H7 (cell line): Measurements from ENCODE around the gene STX1B. TPM values are rescaled to one million over a fixed set of nuclear protein-coding genes. Genes with fewer than 3 reads are reported as not detected.

Experiments
- DNase-seq: peaks from one replicate; pipeline ENCODE4 v3.0.0; 2012
- H3K27me3 ChIP-seq: 2 replicates; pipeline ENCODE4 v1.6.0; 2011; ENCODE audit warnings: mild to moderate bottlenecking, low read length; ENCODE audit not compliant: control insufficient read depth, insufficient read depth
- H3K36me3 ChIP-seq: replicated peaks from 2 replicates; pipeline ENCODE4 v1.5.1; 2011; ENCODE audit warnings: low read length; ENCODE audit not compliant: control insufficient read depth, insufficient read depth
- H3K4me3 ChIP-seq: 2 replicates; pipeline ENCODE4 v1.5.1; 2011; ENCODE audit warnings: low read depth, mild to moderate bottlenecking, control low read depth, low read length, moderate library complexity; ENCODE audit not compliant: insufficient read depth
- total RNA-seq: library from RNA; depleted of rRNA; stranded (reverse); fragments of >200 nt; shearing (Covaris generic); gene quantifications from 2 replicates; pipeline ENCODE4 v1.2.3, GENCODE V29; 2014

STX1B gene
- total RNA-seq, 1 experiment from 2014 or later = 1.3 TPM

- Histone ChIP-seq H3K36me3 (peaks cover 55% of the 10 kb centered on the region), H3K4me3 (no peak overlapping the region), H3K27me3 (no peaks in the 10 kb centered on the region)
- DNase-seq = peak; percentile 60
Observed at GRCh38 chr16:30964574-30965226, 45.7 kb downstream of the STX1B start.

- Histone ChIP-seq H3K36me3 (peaks cover 54% of the 10 kb centered on the region), H3K4me3 (no peak overlapping the region)
Observed at GRCh38 chr16:30963925-30964511, 46.4 kb downstream of the STX1B start.

GRCh38 chr16:30961384-30961783 lies 49.1 kb downstream of the STX1B start:
- H3K4me3 ChIP-seq = no peak overlapping the region
- peaks cover 46% of the 10 kb centered on the region for H3K36me3 ChIP-seq

More at GRCh38 chr16:30963925-30964511, 46.4 kb downstream of the STX1B start:
- DNase-seq = peak; percentile 38
- no peaks in the 10 kb centered on the region for H3K27me3 ChIP-seq

GRCh38 chr16:30958175-30959079 lies 52.0 kb downstream of the STX1B start:
- no peaks in the 10 kb centered on the region for H3K27me3 ChIP-seq
- peak; percentile 98 for DNase-seq

More at GRCh38 chr16:30961384-30961783, 49.1 kb downstream of the STX1B start:
- DNase-seq = no peak
- no peaks in the 10 kb centered on the region for H3K27me3 ChIP-seq

GRCh38 chr16:30957456-30958174 lies 52.8 kb downstream of the STX1B start, which contains the start of gene SETD1A:
SETD1A (plus strand) TSS chr16:30957754; CDS start chr16:30958732, 978 bp downstream.
- H3K36me3 ChIP-seq = peaks cover 27% of the 10 kb centered on the region
- DNase-seq = peak; percentile 98
- peak within 1 kb of the TSS; percentile 84 for H3K4me3 ChIP-seq
- H3K27me3 ChIP-seq = no peaks in the 10 kb centered on the region

More at GRCh38 chr16:30958175-30959079, 52.0 kb downstream of the STX1B start:
- Histone ChIP-seq H3K4me3 (peak overlapping the region; percentile 84), H3K36me3 (peaks cover 32% of the 10 kb centered on the region)

GRCh38 chr16:30956601-30957455 lies 53.6 kb downstream of the STX1B start:
- Histone ChIP-seq H3K4me3 (peak overlapping the region; percentile 84), H3K27me3 (no peaks in the 10 kb centered on the region), H3K36me3 (peaks cover 24% of the 10 kb centered on the region)
- DNase-seq = peak; percentile 97

- no peak overlapping the region for H3K4me3 ChIP-seq
- DNase-seq = no peak
- peaks cover 12% of the 10 kb centered on the region for H3K36me3 ChIP-seq
- H3K27me3 ChIP-seq = no peaks in the 10 kb centered on the region
Observed at GRCh38 chr16:30954993-30955392, 55.4 kb downstream of the STX1B start.

- no peaks in the 10 kb centered on the region for H3K27me3 ChIP-seq
- no peak overlapping the region for H3K4me3 ChIP-seq
- H3K36me3 ChIP-seq = no peaks in the 10 kb centered on the region
- DNase-seq = peak; percentile 90
Observed at GRCh38 chr16:30953511-30954124, 56.8 kb downstream of the STX1B start.

- Histone ChIP-seq H3K4me3 (no peak overlapping the region), H3K27me3 (no peaks in the 10 kb centered on the region), H3K36me3 (no peaks in the 10 kb centered on the region)
- DNase-seq = no peak
Observed at GRCh38 chr16:30953111-30953510, 57.3 kb downstream of the STX1B start.

- H3K4me3 ChIP-seq = no peak overlapping the region
- DNase-seq = no peak
Observed at GRCh38 chr16:30951750-30952149, 58.7 kb downstream of the STX1B start.

GRCh38 chr16:30951193-30951592 lies 59.2 kb downstream of the STX1B start:
- Histone ChIP-seq H3K4me3 (no peak overlapping the region), H3K27me3 (no peaks in the 10 kb centered on the region), H3K36me3 (no peaks in the 10 kb centered on the region; the same call in none of the 2 replicates)
- no peak for DNase-seq

More at GRCh38 chr16:30951750-30952149, 58.7 kb downstream of the STX1B start:
- Histone ChIP-seq H3K36me3 (no peaks in the 10 kb centered on the region; the same call in none of the 2 replicates), H3K27me3 (no peaks in the 10 kb centered on the region)

- no peak for DNase-seq
- no peaks in the 10 kb centered on the region for H3K27me3 ChIP-seq
- H3K4me3 ChIP-seq = no peak overlapping the region; the same call in 1 of the 2 replicates
- H3K36me3 ChIP-seq = no peaks in the 10 kb centered on the region; the same call in none of the 2 replicates
Observed at GRCh38 chr16:30950516-30951065, 59.8 kb downstream of the STX1B start.
